Breast epithelium (tissue), 3 donors: ENCODE data around the gene SLC35G3.

Experiments
- POLR2A ChIP-seq: fragments of 450-650 bp; IDR thresholded peaks from one replicate; pipeline ENCODE4 v1.6.1; 2016; ENCODE audit warnings: antibody characterized with exemption, mild to moderate bottlenecking, moderate library complexity
- TF ChIP-seq, protein P1 (sequence below), 3 donors: fragments of 450-650 bp; IDR thresholded peaks; one replicate each; pipeline ENCODE4 v1.5.1; 2016 to 2017; ENCODE audit warnings: antibody characterized with exemption in 3 of 3, mild to moderate bottlenecking in 3 of 3, moderate library complexity in 3 of 3

DNA sequence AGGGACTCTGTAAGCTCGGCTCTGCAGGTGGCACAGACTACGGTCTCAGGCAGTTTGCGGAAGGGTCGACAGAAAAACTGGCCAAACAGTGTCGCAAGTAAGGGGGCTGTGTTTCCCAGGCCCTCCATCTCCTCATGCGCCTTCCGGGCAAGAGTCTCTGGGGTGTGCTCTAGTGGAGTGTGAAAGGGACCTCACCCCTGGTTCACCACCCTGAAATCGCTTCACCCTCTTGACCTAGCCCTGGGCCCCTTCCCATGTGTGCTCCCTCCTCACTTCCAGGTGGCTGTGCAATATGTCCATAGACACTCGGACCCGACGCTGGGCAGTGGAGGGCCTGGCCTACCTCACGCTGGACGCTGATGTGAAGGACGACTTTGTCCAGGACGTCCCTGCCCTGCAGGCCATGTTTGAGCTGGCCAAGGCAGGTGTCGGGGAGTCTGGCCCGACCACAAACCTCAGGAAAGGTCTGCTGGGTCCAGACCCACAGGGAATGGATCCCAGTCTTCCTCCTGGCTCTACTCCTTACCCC, 24.3 kb downstream of the SLC35G3 start:
- no peak for TF ChIP-seq POLR2A
- TF ChIP-seq, protein P1, sequence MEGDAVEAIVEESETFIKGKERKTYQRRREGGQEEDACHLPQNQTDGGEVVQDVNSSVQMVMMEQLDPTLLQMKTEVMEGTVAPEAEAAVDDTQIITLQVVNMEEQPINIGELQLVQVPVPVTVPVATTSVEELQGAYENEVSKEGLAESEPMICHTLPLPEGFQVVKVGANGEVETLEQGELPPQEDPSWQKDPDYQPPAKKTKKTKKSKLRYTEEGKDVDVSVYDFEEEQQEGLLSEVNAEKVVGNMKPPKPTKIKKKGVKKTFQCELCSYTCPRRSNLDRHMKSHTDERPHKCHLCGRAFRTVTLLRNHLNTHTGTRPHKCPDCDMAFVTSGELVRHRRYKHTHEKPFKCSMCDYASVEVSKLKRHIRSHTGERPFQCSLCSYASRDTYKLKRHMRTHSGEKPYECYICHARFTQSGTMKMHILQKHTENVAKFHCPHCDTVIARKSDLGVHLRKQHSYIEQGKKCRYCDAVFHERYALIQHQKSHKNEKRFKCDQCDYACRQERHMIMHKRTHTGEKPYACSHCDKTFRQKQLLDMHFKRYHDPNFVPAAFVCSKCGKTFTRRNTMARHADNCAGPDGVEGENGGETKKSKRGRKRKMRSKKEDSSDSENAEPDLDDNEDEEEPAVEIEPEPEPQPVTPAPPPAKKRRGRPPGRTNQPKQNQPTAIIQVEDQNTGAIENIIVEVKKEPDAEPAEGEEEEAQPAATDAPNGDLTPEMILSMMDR (IDR thresholded peaks at IDR 0.05) = no peak
